ENCODE results near the gene CHPF2. TPM values are rescaled to one million over a fixed set of nuclear protein-coding genes. Genes with fewer than 3 reads are reported as not detected.

CHPF2 gene
- total and polyA plus RNA-seq, 2 experiments from 2014 or later, result 4.8 to 26.1 TPM

GRCh38 chr7:151212626-151213025 lies 19.7 kb upstream of the CHPF2 start (continued):
- TF ChIP-seq, protein P1, sequence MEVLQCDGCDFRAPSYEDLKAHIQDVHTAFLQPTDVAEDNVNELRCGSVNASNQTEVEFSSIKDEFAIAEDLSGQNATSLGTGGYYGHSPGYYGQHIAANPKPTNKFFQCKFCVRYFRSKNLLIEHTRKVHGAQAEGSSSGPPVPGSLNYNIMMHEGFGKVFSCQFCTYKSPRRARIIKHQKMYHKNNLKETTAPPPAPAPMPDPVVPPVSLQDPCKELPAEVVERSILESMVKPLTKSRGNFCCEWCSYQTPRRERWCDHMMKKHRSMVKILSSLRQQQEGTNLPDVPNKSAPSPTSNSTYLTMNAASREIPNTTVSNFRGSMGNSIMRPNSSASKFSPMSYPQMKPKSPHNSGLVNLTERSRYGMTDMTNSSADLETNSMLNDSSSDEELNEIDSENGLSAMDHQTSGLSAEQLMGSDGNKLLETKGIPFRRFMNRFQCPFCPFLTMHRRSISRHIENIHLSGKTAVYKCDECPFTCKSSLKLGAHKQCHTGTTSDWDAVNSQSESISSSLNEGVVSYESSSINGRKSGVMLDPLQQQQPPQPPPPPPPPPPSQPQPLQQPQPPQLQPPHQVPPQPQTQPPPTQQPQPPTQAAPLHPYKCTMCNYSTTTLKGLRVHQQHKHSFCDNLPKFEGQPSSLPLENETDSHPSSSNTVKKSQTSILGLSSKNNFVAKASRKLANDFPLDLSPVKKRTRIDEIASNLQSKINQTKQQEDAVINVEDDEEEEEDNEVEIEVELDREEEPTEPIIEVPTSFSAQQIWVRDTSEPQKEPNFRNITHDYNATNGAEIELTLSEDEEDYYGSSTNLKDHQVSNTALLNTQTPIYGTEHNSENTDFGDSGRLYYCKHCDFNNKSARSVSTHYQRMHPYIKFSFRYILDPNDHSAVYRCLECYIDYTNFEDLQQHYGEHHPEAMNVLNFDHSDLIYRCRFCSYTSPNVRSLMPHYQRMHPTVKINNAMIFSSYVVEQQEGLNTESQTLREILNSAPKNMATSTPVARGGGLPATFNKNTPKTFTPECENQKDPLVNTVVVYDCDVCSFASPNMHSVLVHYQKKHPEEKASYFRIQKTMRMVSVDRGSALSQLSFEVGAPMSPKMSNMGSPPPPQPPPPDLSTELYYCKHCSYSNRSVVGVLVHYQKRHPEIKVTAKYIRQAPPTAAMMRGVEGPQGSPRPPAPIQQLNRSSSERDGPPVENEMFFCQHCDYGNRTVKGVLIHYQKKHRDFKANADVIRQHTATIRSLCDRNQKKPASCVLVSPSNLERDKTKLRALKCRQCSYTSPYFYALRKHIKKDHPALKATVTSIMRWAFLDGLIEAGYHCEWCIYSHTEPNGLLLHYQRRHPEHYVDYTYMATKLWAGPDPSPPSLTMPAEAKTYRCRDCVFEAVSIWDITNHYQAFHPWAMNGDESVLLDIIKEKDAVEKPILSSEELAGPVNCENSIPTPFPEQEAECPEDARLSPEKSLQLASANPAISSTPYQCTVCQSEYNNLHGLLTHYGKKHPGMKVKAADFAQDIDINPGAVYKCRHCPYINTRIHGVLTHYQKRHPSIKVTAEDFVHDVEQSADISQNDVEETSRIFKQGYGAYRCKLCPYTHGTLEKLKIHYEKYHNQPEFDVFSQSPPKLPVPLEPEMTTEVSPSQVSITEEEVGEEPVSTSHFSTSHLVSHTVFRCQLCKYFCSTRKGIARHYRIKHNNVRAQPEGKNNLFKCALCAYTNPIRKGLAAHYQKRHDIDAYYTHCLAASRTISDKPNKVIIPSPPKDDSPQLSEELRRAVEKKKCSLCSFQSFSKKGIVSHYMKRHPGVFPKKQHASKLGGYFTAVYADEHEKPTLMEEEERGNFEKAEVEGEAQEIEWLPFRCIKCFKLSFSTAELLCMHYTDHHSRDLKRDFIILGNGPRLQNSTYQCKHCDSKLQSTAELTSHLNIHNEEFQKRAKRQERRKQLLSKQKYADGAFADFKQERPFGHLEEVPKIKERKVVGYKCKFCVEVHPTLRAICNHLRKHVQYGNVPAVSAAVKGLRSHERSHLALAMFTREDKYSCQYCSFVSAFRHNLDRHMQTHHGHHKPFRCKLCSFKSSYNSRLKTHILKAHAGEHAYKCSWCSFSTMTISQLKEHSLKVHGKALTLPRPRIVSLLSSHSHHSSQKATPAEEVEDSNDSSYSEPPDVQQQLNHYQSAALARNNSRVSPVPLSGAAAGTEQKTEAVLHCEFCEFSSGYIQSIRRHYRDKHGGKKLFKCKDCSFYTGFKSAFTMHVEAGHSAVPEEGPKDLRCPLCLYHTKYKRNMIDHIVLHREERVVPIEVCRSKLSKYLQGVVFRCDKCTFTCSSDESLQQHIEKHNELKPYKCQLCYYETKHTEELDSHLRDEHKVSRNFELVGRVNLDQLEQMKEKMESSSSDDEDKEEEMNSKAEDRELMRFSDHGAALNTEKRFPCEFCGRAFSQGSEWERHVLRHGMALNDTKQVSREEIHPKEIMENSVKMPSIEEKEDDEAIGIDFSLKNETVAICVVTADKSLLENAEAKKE (CRISPR knock-in tag; IDR thresholded peaks at IDR 0.05), result no peak
- TF ChIP-seq ZNF114 (CRISPR knock-in tag; IDR thresholded peaks at IDR 0.05), result no peak

DNA sequence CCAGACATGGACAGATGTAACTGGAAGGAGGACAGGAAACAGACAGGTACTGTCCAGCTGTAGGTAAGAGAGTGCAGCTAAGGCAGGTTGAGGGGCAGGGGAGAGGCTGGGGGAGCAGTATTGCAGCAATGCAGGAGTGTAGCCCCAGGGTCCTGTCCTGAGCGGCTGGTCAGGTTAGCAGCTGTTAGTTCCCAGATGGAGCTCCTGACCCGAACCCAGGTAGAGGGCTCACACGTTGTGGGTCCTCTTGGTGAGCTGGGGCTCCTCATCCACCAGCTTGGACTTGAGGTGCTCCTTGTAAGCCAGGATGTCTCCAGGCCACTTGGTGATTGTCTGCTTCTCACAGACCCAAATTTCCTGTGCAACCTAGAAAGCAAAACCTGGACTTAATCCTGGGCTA lies 18.5 kb upstream of the CHPF2 start:
- Mint-ChIP-seq H3K27me3 (ENCODE audit: insufficient read depth, low read depth, poor library complexity) (peaks cover 13% of the 10 kb centered on the region), H3K4me1 (peaks cover 15% of the 10 kb centered on the region), H3K27ac (no peak overlapping the region), H3K36me3 (ENCODE audit: low read depth) (peaks cover 64% of the 10 kb centered on the region), H3K9me3 (no peaks in the 10 kb centered on the region), H3K4me3 (no peak overlapping the region)
- H3K27me3 ChIP-seq (ENCODE audit: insufficient read depth), result no peaks in the 10 kb centered on the region
- TF ChIP-seq CREB1 (CRISPR knock-in tag; IDR thresholded peaks at IDR 0.05; ENCODE audit: low read depth) (no peak), ZNF114 (CRISPR knock-in tag; IDR thresholded peaks at IDR 0.05) (no peak), STAT1 (IDR thresholded peaks at IDR 0.05; ENCODE audit: unreplicated experiment) (no peak), JUNB (IDR thresholded peaks at IDR 0.05; ENCODE audit: unreplicated experiment) (no peak)
- TF ChIP-seq, protein P2, sequence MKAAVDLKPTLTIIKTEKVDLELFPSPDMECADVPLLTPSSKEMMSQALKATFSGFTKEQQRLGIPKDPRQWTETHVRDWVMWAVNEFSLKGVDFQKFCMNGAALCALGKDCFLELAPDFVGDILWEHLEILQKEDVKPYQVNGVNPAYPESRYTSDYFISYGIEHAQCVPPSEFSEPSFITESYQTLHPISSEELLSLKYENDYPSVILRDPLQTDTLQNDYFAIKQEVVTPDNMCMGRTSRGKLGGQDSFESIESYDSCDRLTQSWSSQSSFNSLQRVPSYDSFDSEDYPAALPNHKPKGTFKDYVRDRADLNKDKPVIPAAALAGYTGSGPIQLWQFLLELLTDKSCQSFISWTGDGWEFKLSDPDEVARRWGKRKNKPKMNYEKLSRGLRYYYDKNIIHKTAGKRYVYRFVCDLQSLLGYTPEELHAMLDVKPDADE (IDR thresholded peaks at IDR 0.05), result no peak
- H3K36me3 ChIP-seq (ENCODE audit: insufficient read depth), result peaks cover 32% of the 10 kb centered on the region
- no peak overlapping the region for H2AFZ ChIP-seq
- DNase-seq (ENCODE audit: low spot score) (no peak), ATAC-seq (no peak)
- no peaks in the 10 kb centered on the region; the same call in 1 of the 2 replicates for H4K20me1 ChIP-seq (replicated peaks; ENCODE audit: insufficient read depth)
- H3K79me2 ChIP-seq (replicated peaks; ENCODE audit: insufficient read depth), result no peaks in the 10 kb centered on the region
- peaks cover 7% of the 10 kb centered on the region for H3K4me1 ChIP-seq (ENCODE audit: insufficient read depth)
- no peak overlapping the region for H3K27ac ChIP-seq (ENCODE audit: low read depth)
- no peak overlapping the region for H3K4me3 ChIP-seq
- no peak overlapping the region for H3K4me2 ChIP-seq
- no peaks in the 10 kb centered on the region for H3F3A ChIP-seq (replicated peaks; ENCODE audit: low read depth)
- no peaks in the 10 kb centered on the region for H3K9me2 ChIP-seq (ENCODE audit: insufficient read depth)

All from GM23338 (cell line).